C4-2B (cell line): ENCODE measurements around the gene HSPA4.
"Not testable (repeated sequence)": the region's sequence is repeated elsewhere in the genome, so short reads cannot be mapped to it uniquely, and the experiment has no call there.

ENCODE experiments used
- H3K27ac ChIP-seq: fragments of 450-650 bp; 2 replicates; pipeline ENCODE4 v1.5.1; 2017
- CTCF ChIP-seq: fragments of 450-650 bp; conservative IDR thresholded peaks from 2 replicates; pipeline ENCODE4 v1.5.1; 2017; ENCODE audit warnings: mild to moderate bottlenecking
- ZFX ChIP-seq: fragments of 450-650 bp; IDR thresholded peaks from 2 replicates; pipeline ENCODE4 v1.6.1; 2017

HSPA4 gene

GRCh38 chr5:133129289-133129688 lies 77.5 kb downstream of the HSPA4 start:
- no peak overlapping the region for H3K27ac ChIP-seq
- no peak for TF ChIP-seq CTCF
- TF ChIP-seq ZFX: no peak

- TF ChIP-seq ZFX (no peak), CTCF (no peak)
- no peak overlapping the region for H3K27ac ChIP-seq
Measured at GRCh38 chr5:133129950-133130349, 78.1 kb downstream of the HSPA4 start.

GRCh38 chr5:133130387-133131118 lies 78.7 kb downstream of the HSPA4 start:
- H3K27ac ChIP-seq: no peak overlapping the region
- no peak for TF ChIP-seq ZFX
- TF ChIP-seq CTCF: no peak

GRCh38 chr5:133132717-133133116 lies 80.9 kb downstream of the HSPA4 start:
- TF ChIP-seq ZFX (no peak), CTCF (no peak)
- H3K27ac ChIP-seq: no peak overlapping the region

GRCh38 chr5:133133241-133133640 lies 81.4 kb downstream of the HSPA4 start:
- not testable (repeated sequence) for H3K27ac ChIP-seq

- H3K27ac ChIP-seq: not testable (repeated sequence)
Measured at GRCh38 chr5:133136890-133137289, 85.1 kb downstream of the HSPA4 start.

GRCh38 chr5:133140311-133140710 lies 88.5 kb downstream of the HSPA4 start:
- H3K27ac ChIP-seq: no peak overlapping the region
- TF ChIP-seq ZFX (no peak), CTCF (no peak)

- TF ChIP-seq ZFX (no peak), CTCF (no peak)
- H3K27ac ChIP-seq: no peak overlapping the region
Measured at GRCh38 chr5:133141746-133142145, 89.9 kb downstream of the HSPA4 start.
